HepG2 (cell line): ENCODE measurements around the gene ZPR1. TPM values are rescaled to one million over a fixed set of nuclear protein-coding genes. Genes with fewer than 3 reads are reported as not detected.

Experiments used
- ARNT ChIP-seq: fragments of 450-650 bp; IDR thresholded peaks from 2 replicates; pipeline ENCODE4 v1.6.1; 2017
- HNRNPH1 ChIP-seq: fragments of 200-400 bp; formaldehyde crosslinking; optimal IDR thresholded peaks from 2 replicates; pipeline ENCODE3; 2017; ENCODE audit warnings: mild to moderate bottlenecking, low read depth, low read length
- HNRNPUL1 ChIP-seq: fragments of 200-400 bp; formaldehyde crosslinking; IDR thresholded peaks from 2 replicates; pipeline ENCODE4 v1.6.1; 2017; ENCODE audit warnings: low read depth, mild to moderate bottlenecking, low read length, moderate library complexity
- KLF11 ChIP-seq: IDR thresholded peaks from 2 replicates; pipeline ENCODE4 v1.6.1; 2016; ENCODE audit warnings: missing compliant biosample characterization
- MLLT10 ChIP-seq: sonication (generic); formaldehyde crosslinking; IDR thresholded peaks from 2 replicates; pipeline ENCODE4 v1.4.0; 2020; ENCODE audit warnings: missing genetic modification reagents
- MXI1 ChIP-seq: IDR thresholded peaks from 3 replicates; pipeline ENCODE4 v1.6.1; 2012; ENCODE audit warnings: low read depth, low read length, inconsistent platforms, borderline replicate concordance
- RBFOX2 ChIP-seq: fragments of 200-400 bp; formaldehyde crosslinking; IDR thresholded peaks from 2 replicates; pipeline ENCODE4 v1.6.1; 2017; ENCODE audit warnings: low read depth, mild to moderate bottlenecking, low read length
- RBM22 ChIP-seq: fragments of 200-400 bp; formaldehyde crosslinking; optimal IDR thresholded peaks from 2 replicates; pipeline ENCODE3; 2017; ENCODE audit warnings: mild to moderate bottlenecking, low read length, moderate library complexity
- SMAD3 ChIP-seq: sonication (generic); formaldehyde crosslinking; IDR thresholded peaks from 2 replicates; pipeline ENCODE4 v1.4.0; 2020; ENCODE audit warnings: missing genetic modification reagents
- SP4 ChIP-seq: sonication (generic); formaldehyde crosslinking; IDR thresholded peaks from 2 replicates; pipeline ENCODE4 v1.8.1; 2023; ENCODE audit warnings: mild to moderate bottlenecking, missing genetic modification reagents
- TBL1XR1 ChIP-seq: fragments of 150-350 bp; IDR thresholded peaks from 2 replicates; pipeline ENCODE4 v1.6.1; 2014; ENCODE audit warnings: borderline replicate concordance, low read length; ENCODE audit not compliant: partially characterized antibody
- ZBTB37 ChIP-seq: sonication (generic); formaldehyde crosslinking; IDR thresholded peaks from 2 replicates; pipeline ENCODE4 v1.4.0; 2020; ENCODE audit warnings: mild to moderate bottlenecking, missing genetic modification reagents
- ZBTB7A ChIP-seq: sonication (generic); formaldehyde crosslinking; IDR thresholded peaks from 2 replicates; pipeline ENCODE4 v1.8.0; 2022; ENCODE audit warnings: mild to moderate bottlenecking, missing genetic modification reagents
- ZNF143 ChIP-seq: sonication (generic); formaldehyde crosslinking; IDR thresholded peaks from 2 replicates; pipeline ENCODE4 v1.4.0; 2020; ENCODE audit warnings: missing genetic modification reagents
- ZNF264 ChIP-seq: sonication (generic); formaldehyde crosslinking; IDR thresholded peaks from 2 replicates; pipeline ENCODE4 v1.4.0; 2020; ENCODE audit warnings: missing genetic modification reagents
- ZNF33A ChIP-seq: sonication (generic); formaldehyde crosslinking; IDR thresholded peaks from 2 replicates; pipeline ENCODE4 v1.5.1; 2020; ENCODE audit warnings: missing genetic modification reagents, mild to moderate bottlenecking, moderate library complexity, borderline replicate concordance
- polyA plus RNA-seq, 8 experiments: library from polyadenylated mRNA; depleted of rRNA in 3 of 8; stranded (reverse) in 7 of 8; unstranded in 1 of 8; fragments of >200 nt; fragmentation: Illumina TruSeq in 4 of 8; extraction: Trizol in 4 of 8; gene quantifications; 2 replicates each; pipeline versions ENCODE4 v1.2.1 to v1.2.3, GENCODE V29; 2011 to 2016; ENCODE audit warnings: low read depth in 4 of 8, missing spikeins in 1 of 8, mixed read lengths in 1 of 8; ENCODE audit not compliant: insufficient read depth in 1 of 8
- total RNA-seq, 5 experiments: library from RNA; depleted of rRNA; stranded (reverse); fragments of >200 nt; fragmentation: Illumina TruSeq; extraction: Trizol; gene quantifications; 2 replicates each; pipeline ENCODE4 v1.2.3, GENCODE V29; 2016; ENCODE audit warnings: low read depth in 1 of 5
- TF ChIP-seq, protein P1 (sequence below): fragments of 450-650 bp; IDR thresholded peaks from 2 replicates; pipeline ENCODE4 v1.6.1; 2017
- TF ChIP-seq, protein P2 (sequence below): conservative IDR thresholded peaks from 2 replicates; pipeline ENCODE4 v1.6.1; 2018; ENCODE audit warnings: missing genetic modification reagents
- TF ChIP-seq, protein P3 (sequence below), 2 experiments: sonication (generic) in 1 of 2; formaldehyde crosslinking in 1 of 2; IDR thresholded peaks; 2 replicates each; pipeline versions ENCODE4 v1.4.0 to v1.6.1; 2018 to 2020; ENCODE audit warnings: missing genetic modification reagents in 2 of 2, borderline replicate concordance in 1 of 2, low read depth in 1 of 2, mild to moderate bottlenecking in 1 of 2, missing biosample characterization in 1 of 2
- TF ChIP-seq, protein P4 (sequence below): sonication (generic); formaldehyde crosslinking; IDR thresholded peaks from 2 replicates; pipeline ENCODE4 v1.4.0; 2020; ENCODE audit warnings: missing genetic modification reagents, mild to moderate bottlenecking, borderline replicate concordance

Gene ZPR1
- total and polyA plus RNA-seq, 2 of the 13 experiments (the other 11 are each of a cell fraction or from before 2014, with no cell fraction given) = 40.0 to 79.3 TPM

- TF ChIP-seq, protein P1, sequence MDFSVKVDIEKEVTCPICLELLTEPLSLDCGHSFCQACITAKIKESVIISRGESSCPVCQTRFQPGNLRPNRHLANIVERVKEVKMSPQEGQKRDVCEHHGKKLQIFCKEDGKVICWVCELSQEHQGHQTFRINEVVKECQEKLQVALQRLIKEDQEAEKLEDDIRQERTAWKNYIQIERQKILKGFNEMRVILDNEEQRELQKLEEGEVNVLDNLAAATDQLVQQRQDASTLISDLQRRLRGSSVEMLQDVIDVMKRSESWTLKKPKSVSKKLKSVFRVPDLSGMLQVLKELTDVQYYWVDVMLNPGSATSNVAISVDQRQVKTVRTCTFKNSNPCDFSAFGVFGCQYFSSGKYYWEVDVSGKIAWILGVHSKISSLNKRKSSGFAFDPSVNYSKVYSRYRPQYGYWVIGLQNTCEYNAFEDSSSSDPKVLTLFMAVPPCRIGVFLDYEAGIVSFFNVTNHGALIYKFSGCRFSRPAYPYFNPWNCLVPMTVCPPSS = no peak
- TF ChIP-seq ARNT (no peak), HNRNPH1 (no peak), TBL1XR1 (peak; percentile 69), SP4 (CRISPR knock-in tag) (no peak; the same call in 1 of the 2 replicates), SMAD3 (peak; percentile 66; the same call in 1 of the 2 replicates), ZNF33A (CRISPR knock-in tag) (no peak), ZBTB7A (CRISPR knock-in tag) (no peak), KLF11 (no peak; the same call in none of the 2 replicates), ZNF143 (CRISPR knock-in tag) (peak; percentile 24; the same call in 1 of the 2 replicates), ZNF264 (CRISPR knock-in tag) (peak; percentile 62), RBM22 (peak; percentile 42), ZBTB37 (CRISPR knock-in tag) (peak; percentile 72), MXI1 (peak; percentile 27; the same call in 1 of the 3 replicates), MLLT10 (CRISPR knock-in tag) (no peak), RBFOX2 (peak; percentile 49), HNRNPUL1 (no peak)
- TF ChIP-seq, protein P2, sequence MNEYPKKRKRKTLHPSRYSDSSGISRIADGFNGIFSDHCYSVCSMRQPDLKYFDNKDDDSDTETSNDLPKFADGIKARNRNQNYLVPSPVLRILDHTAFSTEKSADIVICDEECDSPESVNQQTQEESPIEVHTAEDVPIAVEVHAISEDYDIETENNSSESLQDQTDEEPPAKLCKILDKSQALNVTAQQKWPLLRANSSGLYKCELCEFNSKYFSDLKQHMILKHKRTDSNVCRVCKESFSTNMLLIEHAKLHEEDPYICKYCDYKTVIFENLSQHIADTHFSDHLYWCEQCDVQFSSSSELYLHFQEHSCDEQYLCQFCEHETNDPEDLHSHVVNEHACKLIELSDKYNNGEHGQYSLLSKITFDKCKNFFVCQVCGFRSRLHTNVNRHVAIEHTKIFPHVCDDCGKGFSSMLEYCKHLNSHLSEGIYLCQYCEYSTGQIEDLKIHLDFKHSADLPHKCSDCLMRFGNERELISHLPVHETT = peak; percentile 43
- TF ChIP-seq, protein P3, sequence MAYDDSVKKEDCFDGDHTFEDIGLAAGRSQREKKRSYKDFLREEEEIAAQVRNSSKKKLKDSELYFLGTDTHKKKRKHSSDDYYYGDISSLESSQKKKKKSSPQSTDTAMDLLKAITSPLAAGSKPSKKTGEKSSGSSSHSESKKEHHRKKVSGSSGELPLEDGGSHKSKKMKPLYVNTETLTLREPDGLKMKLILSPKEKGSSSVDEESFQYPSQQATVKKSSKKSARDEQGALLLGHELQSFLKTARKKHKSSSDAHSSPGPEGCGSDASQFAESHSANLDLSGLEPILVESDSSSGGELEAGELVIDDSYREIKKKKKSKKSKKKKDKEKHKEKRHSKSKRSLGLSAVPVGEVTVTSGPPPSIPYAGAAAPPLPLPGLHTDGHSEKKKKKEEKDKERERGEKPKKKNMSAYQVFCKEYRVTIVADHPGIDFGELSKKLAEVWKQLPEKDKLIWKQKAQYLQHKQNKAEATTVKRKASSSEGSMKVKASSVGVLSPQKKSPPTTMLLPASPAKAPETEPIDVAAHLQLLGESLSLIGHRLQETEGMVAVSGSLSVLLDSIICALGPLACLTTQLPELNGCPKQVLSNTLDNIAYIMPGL (CRISPR knock-in tag; IDR thresholded peaks at IDR 0.05; ENCODE audit: borderline replicate concordance in 1 of 2, low read depth in 1 of 2) = no peak; a peak in 1 of 4 replicates
- TF ChIP-seq, protein P4, sequence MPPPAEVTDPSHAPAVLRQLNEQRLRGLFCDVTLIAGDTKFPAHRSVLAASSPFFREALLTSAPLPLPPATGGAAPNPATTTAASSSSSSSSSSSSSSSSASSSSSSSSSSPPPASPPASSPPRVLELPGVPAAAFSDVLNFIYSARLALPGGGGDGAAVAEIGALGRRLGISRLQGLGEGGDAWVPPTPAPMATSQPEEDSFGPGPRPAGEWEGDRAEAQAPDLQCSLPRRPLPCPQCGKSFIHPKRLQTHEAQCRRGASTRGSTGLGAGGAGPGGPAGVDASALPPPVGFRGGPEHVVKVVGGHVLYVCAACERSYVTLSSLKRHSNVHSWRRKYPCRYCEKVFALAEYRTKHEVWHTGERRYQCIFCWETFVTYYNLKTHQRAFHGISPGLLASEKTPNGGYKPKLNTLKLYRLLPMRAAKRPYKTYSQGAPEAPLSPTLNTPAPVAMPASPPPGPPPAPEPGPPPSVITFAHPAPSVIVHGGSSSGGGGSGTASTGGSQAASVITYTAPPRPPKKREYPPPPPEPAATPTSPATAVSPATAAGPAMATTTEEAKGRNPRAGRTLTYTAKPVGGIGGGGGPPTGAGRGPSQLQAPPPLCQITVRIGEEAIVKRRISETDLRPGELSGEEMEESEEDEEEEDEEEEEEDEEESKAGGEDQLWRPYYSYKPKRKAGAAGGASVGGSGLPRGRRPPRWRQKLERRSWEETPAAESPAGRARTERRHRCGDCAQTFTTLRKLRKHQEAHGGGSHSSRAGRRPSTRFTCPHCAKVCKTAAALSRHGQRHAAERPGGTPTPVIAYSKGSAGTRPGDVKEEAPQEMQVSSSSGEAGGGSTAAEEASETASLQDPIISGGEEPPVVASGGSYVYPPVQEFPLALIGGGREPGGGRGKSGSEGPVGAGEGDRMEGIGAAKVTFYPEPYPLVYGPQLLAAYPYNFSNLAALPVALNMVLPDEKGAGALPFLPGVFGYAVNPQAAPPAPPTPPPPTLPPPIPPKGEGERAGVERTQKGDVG = no peak
Observed at GRCh38 chr11:116808262-116809175, 20.7 kb upstream of the ZPR1 start (continued).
